Activated CD4-positive, CD25-positive, alpha-beta regulatory T cell treated with anti-CD3 and anti-CD28 coated beads, Interleukin-2, amount 50 U/mL, for 24 hours (primary cell): ENCODE data around the gene NIPA2.
A peak's percentile ranks its signal among the peaks of the same experiment; 100 is the strongest.

Experiments
- ATAC-seq, 2 donors: fragments of 150-1000 bp; cut with Tn5 transposase; one replicate each; pipeline ENCODE4 v1.10.0; 2021; ENCODE audit warnings: mild to moderate bottlenecking in 1 of 2, moderate library complexity in 1 of 2

The NIPA2 gene

DNA sequence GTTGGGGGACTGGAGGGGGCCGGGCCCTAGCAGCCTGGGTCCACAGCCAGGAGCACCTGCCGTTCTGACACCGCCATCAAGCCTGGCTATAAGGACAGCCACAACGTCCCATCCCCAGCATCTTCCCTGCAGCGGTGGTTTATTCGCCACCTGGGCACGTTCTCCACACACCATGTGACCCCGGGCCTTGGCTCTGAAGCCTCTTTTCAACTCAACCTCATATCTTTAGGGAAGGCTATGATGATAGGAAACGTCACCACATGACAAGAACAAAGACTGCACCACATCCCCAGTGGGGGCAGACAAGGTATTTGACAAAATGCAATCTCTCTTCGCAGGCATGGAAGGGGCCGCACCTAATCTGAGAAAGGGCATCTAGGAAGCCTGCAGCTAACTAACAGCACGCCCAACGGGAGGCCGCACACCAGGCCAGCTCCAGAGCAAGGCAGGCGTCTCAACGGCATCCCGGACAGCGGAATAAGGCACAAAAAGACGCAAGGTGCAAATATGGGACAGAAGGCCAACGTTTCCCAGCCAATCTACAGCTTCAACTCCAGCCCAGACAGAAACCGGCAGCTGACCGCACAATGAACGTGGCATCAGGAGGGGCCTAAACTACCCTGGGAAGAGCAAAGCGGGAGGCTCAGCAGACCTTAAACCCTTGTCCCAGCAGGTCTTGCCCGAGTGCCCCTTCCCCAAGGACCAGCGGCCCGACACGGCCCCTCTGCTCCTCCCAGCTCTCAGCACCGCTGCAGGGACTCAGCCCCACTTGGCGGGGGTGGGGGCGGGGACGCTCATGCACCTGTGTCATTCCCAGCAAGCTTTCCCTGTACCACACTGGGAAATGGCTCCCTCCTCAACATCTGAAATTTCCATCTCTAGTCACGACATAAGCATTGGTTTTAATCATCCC, 41.9 kb downstream of the NIPA2 start:
- no peak for ATAC-seq

DNA sequence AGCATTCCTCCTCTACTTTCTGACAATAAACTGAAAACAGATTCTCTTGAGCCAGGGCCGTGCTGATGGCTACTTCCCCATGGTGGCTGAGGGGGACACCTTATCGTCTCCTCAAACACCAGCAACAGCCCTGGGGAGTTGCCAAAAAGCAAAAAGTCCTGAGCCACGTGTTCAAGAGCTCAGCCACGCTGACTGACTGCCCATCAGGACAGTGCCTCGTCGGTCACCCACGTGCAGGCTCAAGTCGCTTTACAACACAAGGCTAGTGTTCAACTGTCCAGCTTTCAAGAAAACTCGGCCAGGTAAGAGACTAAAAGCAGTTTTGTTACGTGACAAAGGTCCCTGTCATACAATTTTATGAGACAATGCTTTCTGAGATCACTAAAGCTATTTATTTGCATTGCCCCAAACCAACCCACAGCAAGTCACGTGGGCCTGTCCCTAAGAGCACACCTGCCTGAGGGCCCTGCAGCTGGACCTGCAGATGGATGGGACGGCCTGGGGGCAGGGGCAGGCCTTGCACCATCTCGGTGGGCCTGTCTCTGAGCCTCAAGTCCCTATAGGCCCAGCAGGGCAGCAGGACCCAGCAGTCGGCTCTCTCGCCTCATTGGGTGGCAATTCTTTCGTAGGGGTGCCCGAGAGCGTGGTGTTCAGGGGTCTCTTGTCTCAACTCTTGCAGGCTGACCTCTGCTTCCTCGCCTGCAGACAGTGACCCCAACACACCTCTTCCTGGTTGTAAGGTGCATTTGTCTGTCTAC, 42.7 kb downstream of the NIPA2 start:
- ATAC-seq = no peak

DNA sequence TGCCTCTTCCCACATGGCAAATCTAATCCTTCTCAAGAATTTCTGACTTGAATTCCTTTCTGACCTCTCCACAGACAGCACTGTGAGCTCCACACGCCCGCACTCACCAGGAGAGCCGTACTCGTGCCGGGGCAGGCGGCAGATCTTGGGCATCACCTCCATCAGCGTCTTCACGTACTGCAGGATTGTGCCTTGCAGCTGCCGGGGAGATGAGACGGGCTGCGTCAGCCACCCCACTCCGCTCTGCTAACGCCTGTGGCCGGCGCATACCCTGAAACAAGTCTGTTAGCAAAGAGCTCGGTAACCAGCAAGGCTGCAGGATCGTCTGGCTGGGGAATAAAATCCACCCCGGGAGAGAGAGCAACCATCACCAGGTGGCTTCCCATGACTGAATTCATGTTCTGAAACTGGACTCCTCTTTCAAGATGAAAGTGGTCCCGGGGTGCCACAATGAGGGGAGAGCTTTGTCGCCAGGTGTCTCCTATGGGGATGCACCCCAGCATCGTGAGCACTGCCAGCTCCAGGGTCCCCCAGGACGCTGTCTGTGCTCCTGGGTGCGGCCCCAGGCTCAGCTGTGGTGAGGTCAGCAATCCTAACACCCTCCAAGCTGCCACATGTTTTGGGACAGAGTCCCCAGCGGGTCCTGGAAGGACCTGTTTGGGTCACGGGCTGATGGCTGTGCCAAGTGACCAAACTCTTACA, 43.4 kb downstream of the NIPA2 start:
- no peak for ATAC-seq

DNA sequence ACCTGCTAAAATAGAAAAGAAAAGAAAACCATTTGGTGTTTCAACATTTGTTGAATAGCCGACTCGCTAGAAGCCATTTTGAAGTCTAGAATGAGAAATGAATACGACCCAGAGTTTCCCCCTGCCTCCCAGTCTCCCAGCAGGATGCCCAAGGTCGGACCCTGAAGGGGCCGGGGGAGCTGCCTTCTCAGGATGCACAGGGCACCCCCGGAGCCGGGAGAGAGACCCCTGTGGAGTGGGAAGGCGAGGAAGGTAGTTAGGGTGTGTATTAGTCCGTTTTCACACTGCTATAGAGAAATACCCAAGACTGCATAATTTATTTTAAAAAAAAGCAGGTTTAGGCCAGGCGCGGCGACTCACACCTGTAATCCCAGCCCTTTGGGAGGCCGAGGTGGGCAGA, 44.7 kb downstream of the NIPA2 start:
- no peak for ATAC-seq

DNA sequence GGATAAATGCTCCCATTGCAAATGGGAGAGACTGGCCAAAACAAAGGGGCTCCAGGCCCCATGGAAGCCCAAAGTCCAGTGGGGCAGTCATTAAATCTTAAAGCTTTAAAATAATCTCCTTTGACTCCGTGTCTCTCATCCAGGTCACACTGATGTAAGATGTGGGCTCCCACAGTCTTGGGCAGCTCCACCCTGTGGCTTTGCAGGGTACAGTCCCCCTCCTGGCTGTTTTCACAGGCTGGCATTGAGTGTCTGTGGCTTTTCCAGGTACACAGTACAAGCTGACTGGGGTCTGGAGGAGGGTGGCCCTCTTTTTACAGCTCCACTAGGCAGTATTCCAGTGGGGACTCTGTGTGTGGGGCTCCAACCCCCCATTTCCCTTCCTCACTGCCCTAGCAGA, 45.9 kb downstream of the NIPA2 start:
- no peak for ATAC-seq

DNA sequence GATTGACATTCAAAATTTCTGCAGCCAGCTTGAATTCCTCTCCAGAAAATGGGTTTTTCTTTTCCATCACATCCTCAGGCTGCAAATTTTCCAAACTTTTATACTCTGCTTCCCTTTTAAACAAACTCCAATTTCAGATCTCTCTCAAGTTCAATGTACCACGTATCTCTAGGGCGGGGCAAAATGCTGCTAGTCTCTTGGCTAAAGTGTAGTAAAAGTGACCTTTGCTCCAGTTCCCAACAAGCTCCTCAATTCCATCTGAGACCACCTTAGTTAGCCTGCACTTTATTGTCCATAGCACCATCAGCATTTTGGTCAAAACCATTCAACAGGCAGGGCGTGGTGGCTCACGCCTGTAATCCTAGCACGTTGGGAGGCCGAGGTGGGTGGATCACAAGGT, 46.7 kb downstream of the NIPA2 start:
- ATAC-seq = no peak

DNA sequence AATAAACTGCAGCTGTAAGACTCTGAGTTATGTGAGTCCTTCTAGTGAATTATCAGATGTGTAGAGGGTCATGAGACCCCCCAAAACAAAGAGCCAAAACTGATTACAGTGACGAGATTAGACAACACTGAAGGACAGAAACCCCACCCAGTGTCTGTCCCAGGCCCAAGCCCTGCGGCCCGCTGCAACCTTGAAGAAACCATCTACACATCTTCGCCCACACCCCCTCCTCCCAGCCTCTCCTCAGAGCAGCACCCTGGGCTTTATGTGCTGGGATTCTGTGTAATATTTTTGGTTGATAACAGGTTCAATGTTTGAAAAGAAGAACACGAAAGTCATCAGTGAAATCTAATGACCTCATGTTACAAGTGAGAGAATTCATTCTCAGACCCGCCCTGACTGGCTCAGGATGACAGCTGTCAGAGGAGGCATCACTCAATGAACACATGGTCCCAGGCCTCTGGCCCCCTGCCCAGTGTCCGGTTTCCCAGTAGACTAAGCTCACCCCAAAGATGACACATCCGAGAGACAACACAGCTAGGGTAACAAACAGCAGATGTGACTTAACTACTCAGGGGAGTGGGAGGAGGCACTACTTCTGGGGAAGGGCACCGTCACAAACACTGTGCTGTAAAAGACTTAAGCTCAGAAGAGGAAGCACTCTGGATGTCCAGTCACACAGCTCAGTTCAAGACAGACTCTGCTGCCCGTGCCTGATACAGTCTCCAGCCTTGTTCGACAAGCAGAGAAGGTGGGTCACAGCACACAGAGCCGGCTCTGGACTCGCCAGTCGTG, 48.9 kb downstream of the NIPA2 start:
- ATAC-seq = no peak

DNA sequence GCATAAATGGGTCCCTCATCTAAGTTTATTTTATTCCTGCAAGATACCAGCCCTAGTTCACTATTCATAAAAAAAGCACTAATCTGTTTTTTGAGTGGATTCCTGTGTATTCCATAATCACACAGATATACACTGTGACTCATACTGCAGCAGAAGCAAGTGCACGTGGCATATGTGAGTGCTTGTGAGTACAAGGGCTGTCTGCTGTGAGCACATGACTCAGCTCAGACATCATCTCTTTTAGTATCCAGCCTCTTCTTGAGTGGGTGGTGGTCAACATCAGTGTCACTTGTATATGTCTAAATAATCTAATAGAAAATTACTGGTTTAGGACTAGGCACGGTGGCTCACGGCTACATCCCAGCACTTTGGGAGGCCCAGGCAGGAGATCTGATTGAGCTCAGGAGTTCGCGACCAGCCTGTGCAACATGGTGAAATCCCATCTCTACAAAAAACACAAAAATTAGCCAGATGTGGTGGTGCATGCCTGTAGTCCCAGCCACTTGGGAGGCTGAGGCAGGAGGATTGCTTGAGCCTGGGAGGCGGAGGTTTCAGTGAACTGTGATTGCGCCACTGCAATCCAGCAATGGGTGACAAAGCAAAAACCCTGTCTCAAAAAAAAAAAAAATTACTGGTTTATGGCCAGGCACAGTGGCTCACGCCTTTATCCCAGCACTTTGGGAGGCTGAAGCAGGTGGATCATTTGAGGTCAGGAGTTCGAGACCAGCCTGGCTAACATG, 49.8 kb downstream of the NIPA2 start:
- ATAC-seq = no peak

DNA sequence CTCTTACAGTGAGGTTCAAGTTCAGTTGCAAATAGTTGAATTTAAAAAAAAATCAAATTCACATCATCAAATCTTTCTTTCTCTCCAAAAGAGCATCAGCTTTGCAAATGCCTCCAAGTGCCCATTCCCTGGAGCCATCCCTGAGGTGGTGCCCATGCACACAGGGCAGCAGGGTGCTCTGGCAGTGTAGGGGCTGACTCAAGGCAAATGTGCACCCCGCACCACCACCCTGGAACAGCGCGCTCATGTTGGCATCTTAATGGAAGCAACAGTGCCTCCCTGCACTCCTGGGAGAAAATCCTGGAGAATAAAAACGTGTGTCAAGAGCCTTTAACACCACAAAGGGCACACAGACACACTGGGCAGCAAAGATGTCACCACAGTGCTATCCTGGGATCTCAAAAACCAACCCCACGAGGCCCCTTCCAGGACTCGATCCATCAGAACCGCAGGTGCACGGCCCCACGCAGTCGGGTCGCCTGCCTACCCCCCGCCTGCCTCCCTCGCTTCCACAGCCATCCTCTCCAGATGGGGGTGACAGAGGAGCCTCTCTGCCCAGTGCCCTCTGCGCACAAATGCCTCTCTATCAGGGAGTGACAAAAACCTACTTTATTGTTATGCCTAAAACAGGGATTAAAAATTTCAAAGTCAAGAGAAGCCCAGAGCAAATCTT, 50.8 kb downstream of the NIPA2 start:
- no peak for ATAC-seq

DNA sequence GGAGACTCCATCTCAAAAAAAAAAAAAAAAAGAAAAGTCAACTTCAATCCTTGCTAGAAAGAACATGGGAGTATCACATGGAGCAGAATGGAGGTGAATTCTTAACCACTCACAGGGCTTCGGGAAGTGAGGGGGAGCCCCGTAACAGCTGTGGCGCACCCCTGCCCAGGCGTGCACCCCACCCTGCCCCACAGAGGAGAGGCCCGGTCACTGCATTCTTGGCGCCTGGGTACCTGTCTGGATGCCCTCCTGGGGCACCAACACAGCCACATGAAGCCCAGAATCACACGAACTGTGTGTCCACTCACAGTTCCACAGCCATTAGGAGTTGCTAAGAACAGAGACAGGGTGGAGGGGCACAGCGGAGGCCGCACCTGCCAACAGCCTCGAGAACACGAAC, 51.8 kb downstream of the NIPA2 start:
- no peak for ATAC-seq

DNA sequence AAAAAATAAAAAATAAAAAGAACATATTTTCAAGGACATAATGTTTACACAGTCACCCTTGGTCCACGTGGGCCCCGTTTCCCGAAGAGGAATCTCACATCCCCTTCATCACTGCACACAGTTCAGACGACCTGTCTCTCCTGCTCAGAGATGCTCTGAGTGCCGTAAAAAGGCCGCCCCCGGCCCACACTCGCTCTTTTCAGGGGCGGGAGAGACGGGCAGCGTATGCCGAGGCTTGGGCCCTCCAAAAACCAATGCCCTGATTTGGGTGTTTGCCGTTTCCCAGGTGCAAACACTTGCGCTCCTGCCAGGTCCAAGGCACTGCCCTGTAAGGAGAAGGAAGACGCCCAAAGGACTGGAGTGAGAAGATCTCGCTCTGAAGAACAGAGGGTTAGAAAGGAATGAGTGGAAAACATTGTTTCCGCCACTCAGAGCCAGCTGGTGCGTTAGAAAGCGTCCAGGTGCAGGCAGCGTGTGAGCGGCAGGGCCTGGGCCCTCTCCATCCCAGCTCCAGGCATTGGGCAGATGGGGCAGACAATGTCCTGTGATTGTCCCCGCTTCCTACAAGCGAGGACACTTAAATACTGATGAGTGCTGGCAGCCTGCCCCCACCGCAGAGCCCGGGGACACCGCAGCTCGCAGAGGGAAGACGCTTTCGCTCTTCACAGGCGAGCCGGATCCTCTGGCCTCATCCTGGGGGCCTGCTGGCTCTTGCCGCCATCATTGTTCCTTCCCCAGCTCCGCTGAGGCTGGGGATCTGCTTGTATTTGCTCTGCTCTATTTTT, 53.2 kb downstream of the NIPA2 start:
- ATAC-seq = no peak

DNA sequence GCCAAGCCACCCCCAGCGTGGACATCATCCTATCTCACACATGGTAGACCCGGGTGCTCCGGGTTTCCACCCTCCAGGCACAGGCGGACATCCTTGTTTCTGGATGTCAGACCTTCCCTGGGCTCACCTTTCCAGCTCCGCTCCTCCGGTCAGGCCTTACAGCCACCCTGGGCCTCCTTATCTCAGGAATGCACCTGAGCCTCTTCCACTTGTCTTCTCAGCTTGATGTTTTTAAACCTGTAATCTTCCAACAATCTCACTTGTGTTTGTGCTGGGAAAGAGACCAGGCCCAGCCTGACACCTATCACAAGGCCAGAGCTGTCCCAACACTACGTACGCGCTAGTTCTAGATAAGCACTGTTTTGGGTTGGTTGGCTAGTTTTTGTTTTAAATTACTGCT, 53.9 kb downstream of the NIPA2 start:
- ATAC-seq = no peak

DNA sequence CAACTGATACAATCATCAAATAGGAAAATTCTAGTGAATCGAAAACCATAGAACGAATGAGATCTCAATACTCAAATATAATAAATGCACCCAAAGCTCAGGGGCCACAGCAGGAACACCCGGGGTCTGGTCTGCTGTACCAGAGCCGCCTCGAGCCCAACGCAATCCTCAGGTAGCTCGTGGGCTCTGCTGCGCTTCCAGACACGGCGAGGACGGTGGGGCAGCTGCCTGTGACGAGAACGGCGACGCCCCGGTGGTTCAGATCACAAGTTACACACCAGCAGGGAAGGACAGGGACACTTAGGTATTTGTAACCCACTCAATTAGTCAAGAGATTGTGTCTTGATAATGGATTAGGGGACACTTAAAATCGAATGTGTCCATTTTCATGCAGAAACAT, 54.6 kb downstream of the NIPA2 start:
- ATAC-seq = no peak

DNA sequence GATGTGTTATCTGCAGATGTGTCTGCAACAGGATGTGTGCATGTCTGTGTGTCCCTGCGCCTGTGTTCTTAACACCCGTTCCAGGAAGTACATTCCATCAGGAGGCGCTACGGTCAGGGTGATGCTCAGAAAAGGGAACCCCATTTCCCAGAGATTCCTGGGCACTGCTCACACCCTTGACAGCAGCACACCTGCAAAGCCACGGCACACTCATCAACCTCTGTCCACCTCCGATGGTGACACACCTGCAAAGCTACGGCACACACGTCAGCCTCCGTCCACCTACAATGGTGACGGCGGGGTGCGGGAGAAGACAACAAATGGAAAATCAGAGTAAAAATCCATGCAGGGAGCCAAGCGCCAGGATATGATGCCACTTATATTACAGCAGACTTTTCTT, 55.4 kb downstream of the NIPA2 start:
- ATAC-seq = no peak

DNA sequence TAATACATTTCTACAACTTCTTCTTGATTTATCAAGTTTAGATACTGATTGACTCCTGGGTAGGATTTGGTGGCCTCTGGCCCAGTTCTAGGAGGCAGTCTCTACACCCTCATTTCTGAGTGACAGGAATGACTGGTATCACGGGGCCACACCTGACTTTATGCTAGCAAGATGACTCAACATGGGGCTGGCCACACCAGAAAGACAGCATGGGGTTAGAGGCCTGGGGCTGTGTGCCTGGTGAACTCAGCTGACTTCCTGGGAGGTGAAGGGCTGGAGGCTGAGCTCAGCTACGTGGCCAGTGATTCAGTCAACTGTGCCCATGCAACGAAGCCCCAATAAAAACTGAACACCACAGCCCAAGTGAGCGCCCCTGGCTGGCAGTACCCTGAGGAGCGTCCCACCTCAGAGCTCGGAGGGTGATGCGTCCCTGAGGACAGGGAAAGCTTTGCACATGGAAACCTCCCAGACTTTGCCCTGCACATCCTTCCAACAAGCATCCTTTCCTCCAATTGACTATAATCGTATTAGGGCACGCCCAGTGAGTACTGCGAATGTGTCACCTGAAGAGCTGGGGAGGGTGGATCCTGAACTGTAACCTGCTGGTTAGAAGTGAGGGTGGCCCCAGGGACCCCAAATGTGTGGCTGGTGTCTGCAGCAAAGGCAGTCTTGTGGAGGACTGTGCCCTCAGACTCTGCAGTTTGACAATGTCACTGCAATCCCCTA, 57.2 kb downstream of the NIPA2 start:
- peak; percentile 79 to 80 for ATAC-seq

DNA sequence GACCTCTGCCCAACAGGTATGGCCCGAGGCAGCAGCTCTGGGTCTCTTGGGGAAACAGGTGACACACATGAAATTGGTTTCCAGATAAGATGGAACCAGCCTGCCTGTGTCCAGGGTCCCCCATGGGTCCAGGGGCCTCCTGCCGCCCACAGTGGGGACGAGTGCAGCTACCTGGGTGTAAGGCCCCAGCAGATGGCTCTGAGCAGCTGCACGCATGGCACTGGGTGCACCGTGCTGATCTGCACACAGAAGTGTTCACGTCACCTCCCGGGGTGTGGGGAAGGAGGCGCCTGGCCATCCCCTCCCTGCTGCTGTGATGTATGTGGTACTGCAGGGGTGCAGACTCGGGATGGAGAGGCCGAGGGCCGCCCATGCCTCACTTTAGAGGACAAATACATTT, 63.6 kb downstream of the NIPA2 start:
- ATAC-seq = no peak

DNA sequence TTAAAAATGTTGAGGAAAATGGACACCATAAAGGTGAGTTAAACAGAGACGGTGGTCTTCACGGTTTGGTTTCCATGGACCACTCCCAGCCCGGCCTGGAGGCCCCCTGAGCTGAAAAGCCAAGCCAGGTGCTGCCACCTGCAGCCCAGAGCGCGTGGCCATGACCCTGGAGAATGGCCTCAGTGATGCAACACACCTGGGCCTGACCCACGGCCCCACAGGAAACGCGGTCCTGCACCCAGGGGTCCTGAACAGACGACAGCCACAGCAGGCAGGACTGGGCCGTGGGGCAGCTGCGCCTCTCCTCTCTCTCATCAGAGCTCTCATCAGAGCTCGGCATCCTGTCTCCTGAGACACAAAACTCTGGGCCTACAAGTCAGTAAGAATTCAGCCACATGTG, 64.1 kb downstream of the NIPA2 start:
- ATAC-seq = no peak

DNA sequence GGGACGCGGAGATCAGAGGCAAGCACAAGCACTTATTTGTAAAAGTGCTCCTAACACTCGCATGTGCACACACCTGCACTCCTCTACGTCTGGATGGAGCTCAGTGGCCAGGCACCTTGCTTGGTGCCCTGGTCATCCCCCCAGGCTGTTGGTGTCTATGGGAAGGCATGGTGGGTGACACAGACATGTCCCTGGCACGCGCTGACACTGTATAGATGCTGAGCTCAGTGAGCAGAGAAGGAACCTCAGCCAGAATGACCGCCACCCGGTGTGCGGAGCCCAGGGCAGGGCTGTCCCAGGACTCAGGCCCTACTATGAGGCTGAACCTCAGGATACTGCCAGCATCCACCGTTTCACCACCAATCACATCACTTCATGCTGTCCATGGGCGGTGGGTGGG, 64.5 kb downstream of the NIPA2 start:
- ATAC-seq = no peak

DNA sequence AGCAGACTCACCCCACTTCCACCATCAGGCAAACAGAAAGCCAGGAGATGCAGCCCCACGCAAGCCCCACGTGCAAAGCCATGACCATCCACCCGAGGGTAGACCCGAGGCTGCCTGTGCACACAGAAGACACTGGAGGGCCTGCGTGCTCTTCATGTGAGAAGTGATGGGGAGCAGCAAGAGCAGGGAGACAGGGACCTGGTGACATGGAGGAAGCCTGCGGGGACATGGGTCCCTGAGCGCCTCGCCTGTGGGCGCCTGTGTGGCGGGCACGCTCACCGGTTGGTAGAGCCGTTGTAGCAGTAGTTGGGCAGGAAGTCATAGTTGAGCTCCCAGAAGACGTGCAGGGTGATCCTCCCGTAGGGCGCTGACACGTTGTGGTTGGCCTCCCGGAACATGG, 65.0 kb downstream of the NIPA2 start:
- ATAC-seq = no peak
